Stimulated activated CD8-positive, alpha-beta memory T cell treated with anti-CD3 and anti-CD28 coated beads, Interleukin-15, amount 100 ng/mL, for 1 hour (primary cell): ENCODE data around the gene AIMP1.
A peak's percentile ranks its signal among the peaks of the same experiment; 100 is the strongest.

ENCODE experiments used
- DNase-seq: peaks from one replicate; pipeline ENCODE4 v3.0.0-alpha.2; 2020; ENCODE audit warnings: low read depth

Gene AIMP1

GRCh38 chr4:106315968-106316772, at the start of gene AIMP1, which contains the start of gene TBCK:
AIMP1 (plus strand) TSS chr4:106316550; CDS start chr4:106325010, 8,460 bp downstream.
TBCK (minus strand) TSS chr4:106316209; CDS start chr4:106308960, 7,249 bp downstream.
- peak; percentile 81 for DNase-seq

- DNase-seq = no peak
Measured at GRCh38 chr4:106268786-106269185, 47.6 kb upstream of the AIMP1 start.

GRCh38 chr4:106269711-106270110, 46.6 kb upstream of the AIMP1 start:
- DNase-seq = no peak

GRCh38 chr4:106270736-106271135, 45.6 kb upstream of the AIMP1 start:
- DNase-seq = no peak

GRCh38 chr4:106273831-106274230, 42.5 kb upstream of the AIMP1 start:
- DNase-seq = no peak

GRCh38 chr4:106277140-106277675, 39.1 kb upstream of the AIMP1 start:
- DNase-seq = no peak

GRCh38 chr4:106284227-106284626, 32.1 kb upstream of the AIMP1 start:
- no peak for DNase-seq

- DNase-seq = no peak
Measured at GRCh38 chr4:106286611-106287010, 29.7 kb upstream of the AIMP1 start.

- no peak for DNase-seq
Measured at GRCh38 chr4:106287353-106287969, 28.9 kb upstream of the AIMP1 start.

GRCh38 chr4:106289737-106290136, 26.6 kb upstream of the AIMP1 start:
- DNase-seq = no peak

- no peak for DNase-seq
Measured at GRCh38 chr4:106291678-106292077, 24.7 kb upstream of the AIMP1 start.

GRCh38 chr4:106294062-106294461, 22.3 kb upstream of the AIMP1 start:
- DNase-seq = no peak

- DNase-seq = no peak
Measured at GRCh38 chr4:106297245-106298035, 18.9 kb upstream of the AIMP1 start.

GRCh38 chr4:106299977-106300376, 16.4 kb upstream of the AIMP1 start:
- DNase-seq = no peak

- DNase-seq = no peak
Measured at GRCh38 chr4:106301393-106302061, 14.8 kb upstream of the AIMP1 start.

- DNase-seq = no peak
Measured at GRCh38 chr4:106302062-106302438, 14.3 kb upstream of the AIMP1 start.

- no peak for DNase-seq
Measured at GRCh38 chr4:106303548-106304281, 12.6 kb upstream of the AIMP1 start.

GRCh38 chr4:106304632-106305031, 11.7 kb upstream of the AIMP1 start:
- DNase-seq = no peak

GRCh38 chr4:106305435-106306055, 10.8 kb upstream of the AIMP1 start:
- DNase-seq = no peak

GRCh38 chr4:106306561-106306960, 9.8 kb upstream of the AIMP1 start:
- no peak for DNase-seq

GRCh38 chr4:106312377-106312776, 4.0 kb upstream of the AIMP1 start:
- DNase-seq = no peak
